Measurements from ENCODE around the gene SLC6A6.

Gene SLC6A6

DNA sequence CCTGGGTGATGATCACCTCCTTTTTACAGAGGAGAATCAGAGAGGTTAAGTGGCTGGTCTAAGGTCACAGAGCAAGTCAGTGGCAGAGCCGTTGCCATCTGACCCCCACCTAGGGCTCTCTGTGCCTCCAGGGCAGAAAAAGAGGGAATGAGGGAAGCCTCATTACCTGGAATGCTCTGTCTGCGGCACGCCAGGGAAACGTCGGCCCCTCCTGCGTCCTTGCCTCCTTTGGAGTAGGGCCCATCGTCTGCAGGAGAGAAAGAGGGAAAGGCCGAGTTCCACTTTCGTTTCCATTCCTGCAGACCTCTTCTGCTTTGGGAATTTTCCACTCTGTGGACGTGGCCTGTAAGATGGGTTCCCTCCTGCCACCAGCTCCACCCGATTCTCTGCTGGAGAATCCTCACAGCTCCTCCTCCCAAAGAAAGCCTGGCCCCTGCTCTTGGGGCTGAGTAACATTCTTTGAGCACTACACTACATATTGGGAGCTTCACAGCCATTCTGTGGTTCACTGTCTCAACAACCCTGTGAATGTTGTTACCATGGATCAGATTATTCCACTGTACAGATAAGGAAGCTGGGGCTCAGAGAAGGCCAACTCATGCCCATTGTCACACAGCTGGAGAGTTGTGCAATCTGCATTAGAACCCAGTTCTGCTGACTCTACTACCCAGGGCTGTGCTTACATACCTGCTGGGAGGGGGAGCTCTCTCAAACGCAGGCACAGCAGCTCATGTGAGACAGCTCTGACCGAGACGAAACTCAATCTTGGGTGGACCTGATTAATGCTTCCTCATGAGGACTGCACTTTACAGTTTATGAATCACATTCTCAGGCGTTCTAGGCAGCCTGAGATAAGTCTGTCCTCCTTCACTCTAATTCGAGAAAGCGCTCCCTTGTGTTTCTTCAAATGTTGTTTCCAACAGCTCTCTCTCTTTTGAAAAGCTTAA is 123.6 kb downstream of the SLC6A6 start:
- DNase-seq, result no peak

DNA sequence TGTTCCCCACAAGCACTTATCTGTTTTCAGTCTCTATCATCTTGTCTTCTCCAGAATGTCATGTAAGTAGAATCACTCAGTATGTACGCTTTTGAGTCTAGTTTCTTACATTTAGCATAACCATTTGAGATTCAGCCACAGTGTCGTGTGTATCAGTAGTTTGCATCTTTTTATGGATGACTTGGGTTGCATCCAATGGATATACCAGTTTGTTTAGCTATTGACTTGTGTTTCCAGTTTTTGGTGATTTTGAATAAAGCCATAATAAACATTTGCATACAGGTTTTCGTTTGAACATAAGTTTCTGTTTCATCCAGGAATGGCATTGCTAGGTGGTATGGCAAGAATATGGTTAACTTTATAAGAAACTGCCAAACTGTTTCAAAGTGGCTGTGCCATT is 125.7 kb downstream of the SLC6A6 start:
- DNase-seq, result no peak

DNA sequence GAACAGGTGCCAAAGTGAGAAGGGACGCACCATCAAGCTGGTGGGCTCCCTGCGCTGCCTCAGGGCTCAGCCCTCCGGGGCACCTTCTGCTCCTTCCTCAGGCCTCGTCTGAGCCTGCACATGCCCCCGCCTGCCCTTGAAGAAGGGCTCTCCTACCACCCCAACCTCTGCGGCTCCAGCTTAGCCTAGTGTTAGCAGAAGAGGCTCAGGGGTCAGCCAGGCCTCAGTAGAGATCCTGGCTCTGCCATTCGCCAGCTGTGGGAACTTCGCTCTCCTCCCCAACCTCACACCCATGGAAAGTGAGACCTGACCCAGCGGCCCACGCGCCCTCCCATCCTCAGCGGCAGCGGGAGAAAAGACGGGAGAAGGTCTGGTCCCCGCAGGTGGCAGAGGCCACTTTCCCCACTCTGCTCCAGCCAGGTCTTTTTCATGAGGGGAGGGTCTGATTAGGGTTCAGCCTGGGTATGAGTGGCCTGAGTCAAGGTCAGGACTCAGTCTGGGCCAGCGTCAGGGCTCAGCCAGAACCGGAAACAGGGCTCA is 129.5 kb downstream of the SLC6A6 start:
- no peak for DNase-seq

DNA sequence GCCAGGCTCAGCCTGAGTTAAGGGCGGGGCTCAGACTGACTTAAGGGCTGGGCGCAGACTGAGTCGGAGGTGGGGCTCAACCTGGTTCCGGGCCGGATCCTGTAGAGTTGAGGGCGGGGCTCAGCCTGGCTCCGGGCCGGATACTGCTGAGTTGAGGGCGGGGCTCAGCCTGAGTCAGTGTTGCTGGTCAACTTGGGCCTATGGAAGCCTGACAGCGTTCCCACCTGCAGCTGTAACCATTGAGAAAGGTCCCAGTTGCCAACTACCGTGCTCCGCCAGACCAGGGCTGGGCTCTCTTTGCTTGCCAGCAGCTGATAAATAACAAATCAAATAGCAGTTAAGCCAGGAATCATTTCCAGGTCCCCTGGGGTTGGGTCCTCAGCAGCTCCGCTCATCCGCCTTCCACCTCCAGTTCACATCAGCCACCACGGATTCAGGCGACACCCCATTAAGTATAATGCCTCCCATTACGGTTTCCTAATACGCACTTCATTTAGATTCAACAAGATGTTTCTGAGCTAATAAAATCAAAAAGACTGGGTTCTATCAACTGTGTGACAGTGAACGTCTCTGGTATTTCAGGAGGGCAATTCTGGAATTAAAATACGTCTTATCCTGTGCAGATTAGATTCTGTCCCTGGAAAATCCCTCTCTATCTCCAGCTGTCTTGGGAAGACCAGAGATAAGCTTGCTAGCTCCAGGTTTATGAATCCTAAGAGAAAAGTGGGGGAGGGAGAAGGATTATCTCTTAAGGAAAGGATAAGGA is 130.5 kb downstream of the SLC6A6 start:
- no peak for DNase-seq

DNA sequence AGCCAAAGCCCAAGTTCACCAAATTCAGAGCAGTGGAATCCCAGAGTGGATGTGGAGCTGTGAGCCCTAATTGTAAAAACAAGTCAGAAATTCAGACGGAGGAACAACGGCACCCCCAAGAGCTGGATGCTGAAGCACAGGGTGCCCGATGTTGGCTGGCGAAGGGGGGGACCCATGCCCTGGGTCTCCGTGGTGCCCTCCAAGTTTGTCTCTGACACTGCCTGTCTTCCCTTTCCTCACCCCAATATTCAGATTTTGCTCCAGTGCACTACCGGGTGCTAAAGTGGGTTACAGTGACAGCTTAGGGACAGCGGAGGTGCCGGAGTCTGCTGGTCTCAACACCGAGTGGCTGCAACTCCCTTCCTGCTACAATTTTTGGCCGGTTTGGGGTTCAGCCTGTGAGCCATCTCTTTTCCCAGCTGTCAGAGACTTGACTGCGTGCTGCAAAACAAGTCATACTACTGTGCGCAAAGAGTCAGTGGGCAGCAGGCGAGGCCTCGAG is 131.1 kb downstream of the SLC6A6 start:
- no peak for DNase-seq

DNA sequence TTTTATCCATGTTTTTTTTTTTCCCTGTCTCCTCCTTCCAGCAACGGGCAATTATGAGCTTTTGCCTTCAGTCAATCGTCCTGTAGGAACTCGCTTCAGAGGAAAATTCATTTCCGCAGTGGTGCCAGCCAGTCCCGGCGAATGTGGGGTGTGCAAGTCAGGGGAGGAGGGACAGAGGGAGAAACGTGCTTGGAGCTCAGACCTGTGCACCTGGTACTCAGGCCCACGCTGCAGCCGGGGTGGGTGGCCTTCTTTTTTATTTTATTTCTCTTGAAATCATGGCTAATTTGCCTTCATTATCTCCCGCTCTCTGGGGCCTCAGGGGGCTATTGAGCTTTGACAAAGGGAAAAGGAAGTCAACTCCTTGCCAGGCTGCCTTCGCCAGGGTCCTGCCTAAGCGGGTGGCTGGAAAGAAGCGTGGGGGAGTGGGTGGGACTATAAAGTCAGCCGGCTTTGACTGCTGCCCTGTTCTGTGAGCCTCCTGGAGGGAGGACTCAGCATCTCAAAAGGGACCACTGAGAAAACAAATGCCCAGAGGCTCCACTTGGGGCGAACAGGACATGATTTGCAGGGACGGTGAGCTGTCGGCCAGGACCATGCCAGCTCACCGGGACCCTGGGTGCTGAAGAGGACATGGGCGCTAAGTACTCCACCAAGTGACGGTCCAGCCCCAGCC is 132.2 kb downstream of the SLC6A6 start:
- no peak for DNase-seq

DNA sequence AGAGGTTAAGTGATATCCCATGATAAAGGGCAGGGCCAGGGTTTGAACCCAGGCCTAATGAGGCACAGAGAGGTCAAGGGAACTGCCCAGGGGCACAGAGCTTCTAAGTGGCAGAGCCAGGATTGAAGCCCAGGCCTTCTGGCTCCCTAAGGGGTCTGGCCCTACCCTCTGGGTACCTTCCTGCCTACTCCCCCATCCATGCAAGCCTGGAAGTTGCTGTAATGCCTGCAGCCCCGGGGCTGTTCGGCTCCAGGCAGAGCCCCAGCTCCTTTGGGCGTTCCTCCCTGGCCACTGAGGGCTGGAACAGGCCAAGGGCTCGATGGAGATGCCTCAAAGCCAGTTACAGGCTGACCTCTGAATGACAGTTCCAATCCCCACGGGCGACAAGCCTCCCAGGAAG is 133.2 kb downstream of the SLC6A6 start:
- DNase-seq, result no peak

DNA sequence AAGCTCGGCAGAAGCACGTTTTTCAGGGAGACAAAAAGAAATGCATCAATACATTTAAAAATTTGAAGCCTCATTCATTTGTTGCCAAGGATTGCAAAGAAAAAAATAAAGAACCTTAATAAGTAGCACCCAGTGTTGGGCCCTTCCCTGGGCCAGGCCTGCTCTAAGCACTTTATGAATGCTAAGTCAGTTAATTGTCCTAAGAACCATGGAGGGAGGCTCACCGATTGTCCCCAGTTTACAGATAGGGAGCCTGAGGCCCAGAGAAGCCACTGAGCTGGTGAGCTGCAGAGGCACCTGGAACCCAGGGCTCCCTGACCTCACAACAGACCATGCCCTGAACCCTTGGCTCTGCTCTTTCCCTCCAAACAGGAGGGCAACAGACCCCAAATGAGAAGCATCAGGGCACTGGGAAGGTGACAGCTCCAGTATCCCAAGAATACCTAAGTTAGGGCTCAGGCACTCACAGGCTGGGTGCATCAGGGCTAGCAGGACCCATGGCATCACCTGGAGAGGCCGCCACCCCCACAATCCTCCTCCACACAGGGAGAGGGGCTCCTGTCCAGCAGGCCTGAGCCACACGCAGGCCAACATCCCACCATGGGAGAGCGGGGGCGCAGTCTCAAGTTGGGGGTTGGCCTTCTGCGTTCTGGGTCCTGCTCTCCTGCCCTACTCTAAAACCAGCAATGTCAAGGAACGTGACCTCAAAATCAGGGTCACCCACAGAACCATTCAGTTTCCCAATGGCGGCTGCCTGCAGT is 133.8 kb downstream of the SLC6A6 start:
- no peak for DNase-seq

DNA sequence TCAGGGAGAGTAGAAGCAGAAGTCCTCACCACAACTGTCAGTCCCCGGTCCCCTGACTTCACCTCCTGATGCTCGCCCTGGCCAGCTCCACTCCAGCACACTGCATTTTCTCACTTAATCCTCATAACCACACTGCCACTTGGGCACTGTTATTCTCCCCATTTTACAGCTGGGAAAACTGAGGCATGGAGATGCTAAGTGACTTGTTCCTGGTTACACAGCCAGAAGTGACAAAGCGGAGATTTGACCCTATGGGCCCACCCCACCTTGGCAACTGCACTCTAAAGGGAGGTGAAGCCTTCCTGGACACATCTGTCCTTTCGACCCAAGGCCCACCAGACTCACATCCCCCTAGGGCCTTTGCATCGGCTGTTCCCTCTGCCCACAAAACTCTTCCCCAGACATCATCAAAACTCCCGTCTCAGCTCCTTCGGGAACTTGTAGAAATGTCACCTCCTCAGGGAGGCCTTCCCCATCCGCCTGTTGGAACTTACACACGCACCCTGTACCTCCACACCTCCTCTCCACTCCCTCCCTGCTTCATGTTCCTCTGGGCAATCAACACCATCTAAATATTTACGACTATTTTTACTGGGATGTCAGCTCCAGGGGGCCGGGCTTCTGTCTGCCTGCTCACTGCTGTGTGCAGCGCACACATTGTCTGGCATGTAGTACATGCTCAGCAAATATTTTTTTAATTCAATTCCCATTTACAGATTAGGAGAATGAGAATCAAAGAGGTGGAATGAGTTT is 134.6 kb downstream of the SLC6A6 start:
- DNase-seq, result no peak

DNA sequence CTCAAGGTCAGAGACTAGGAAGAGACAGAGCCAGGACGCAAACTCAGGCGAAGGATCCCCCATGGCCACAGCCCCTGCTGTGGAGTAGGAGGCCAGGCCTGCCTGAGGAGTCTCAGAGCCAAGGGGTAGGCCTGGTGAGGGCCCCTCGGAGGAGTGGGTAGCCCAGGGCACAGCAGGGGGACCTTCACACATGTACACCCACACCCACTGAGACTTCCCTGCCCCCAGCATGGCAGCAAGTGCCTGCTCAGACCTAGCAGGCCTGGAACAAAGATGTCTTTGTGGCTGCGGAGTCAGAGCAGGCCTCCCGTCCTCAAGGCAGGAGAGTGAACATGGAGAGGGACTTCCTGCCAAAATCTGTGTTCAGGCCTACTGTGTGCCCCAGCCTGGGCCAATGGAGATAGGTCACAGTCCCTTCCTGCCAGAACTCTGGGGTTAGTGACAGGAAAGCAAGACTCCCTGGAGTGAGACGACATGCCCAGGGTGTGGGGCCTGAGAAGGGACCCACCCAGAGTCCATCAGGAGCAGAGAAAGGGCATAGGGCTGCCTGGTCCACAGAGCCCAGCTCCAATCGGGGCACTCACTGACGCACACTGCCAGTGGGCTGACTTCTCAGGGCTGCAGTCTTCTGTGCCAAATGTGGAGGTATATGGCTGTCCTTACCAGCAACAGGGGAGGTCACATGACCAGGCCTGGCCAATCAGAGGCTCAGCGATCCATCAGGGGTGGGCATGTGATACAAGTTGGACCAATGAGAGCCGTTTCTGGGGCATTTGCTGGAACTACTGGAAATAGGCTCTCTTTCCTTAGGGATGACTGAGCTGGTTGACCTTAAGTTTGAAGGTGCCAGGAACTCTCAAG is 135.4 kb downstream of the SLC6A6 start:
- no peak for DNase-seq

DNA sequence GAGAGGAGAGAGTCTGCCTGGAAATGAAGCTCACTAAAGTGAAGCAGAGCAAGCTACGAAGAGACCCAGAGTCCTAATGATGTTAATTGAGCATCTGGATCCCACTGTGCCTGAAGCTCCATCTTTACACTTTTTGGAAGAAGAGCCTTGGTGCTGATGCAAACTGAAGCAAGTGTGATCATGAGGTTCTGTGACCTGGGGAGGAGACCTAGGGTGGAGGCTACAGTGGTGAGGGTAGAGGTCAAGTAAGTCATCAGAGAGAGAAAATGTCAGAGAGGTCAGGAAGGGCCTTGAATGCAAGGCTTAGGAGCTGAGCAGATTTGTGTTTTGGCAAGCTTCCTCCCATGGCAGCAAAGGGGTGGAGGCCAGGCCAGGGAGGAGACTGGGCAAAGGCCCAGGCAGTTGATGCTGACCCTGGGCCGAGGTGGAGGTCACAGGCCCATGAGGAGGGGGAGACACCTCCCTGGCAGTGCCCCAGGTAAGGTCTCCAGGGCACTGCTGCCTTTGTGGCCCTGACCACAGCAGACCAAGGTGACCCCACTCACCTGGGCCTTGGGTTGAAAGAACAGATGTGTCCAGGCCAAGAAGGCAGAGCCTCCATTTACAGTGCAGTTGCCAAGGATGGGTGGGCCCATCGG is 136.2 kb downstream of the SLC6A6 start:
- no peak for DNase-seq

All from inflammatory macrophage treated with lipopolysaccharide for 1 hour (primary cell).